ENCODE results near the gene BPNT1. TPM values are rescaled to one million over a fixed set of nuclear protein-coding genes. Genes with fewer than 3 reads are reported as not detected.

Gene BPNT1
- polyA plus RNA-seq, 1 donor from 2014 or later, result 47.2 TPM

DNA sequence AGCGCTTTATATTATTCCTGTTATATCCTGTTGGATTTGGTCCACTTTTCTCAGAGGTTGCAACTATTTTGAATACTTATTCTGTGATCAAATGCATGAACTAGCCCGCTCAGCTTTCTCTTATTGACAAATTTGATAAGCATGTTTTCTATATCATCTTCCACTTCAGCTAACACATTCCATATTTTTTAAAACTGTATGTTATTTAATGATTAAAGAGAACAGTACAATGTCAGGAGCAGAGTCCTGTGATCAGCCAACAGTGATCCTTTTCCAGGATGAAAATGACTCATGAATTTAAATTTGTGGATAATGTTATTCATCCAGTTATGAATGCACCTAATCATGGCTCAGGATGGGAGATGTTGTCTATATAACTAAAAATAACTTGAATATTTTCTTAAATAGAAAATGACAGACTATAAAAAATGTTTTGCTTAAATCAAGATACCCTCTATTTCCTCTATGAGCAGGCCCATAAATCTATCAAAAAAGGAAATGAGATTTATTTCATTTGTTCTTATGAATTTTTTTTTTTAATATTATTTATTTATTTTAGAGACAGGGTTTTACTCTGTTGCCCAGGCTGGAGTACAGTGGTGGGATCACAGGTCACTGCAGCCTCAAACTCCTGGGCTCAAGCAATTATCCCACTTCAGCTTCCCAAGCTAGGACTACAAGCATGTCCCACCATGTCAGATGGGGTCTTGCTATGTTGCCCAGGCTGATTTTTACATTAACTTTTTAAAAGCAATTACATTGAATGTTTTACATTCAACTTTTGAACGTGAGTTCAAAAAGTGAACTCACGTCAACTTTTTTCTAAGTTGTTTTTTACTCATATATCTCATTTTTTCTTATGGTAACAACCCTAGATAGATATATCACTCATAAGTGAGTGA lies 12.5 kb downstream of the BPNT1 start:
- no peak overlapping the region for H3K27ac ChIP-seq (ENCODE audit: low read length)

More for the DNA sequence above, 12.5 kb downstream of the BPNT1 start:
- H3F3A ChIP-seq (ENCODE audit: insufficient read depth, low read length, poor library complexity, severe bottlenecking), result no peaks in the 10 kb centered on the region
- H3K79me2 ChIP-seq (replicated peaks; ENCODE audit: insufficient read depth, low read length), result no peaks in the 10 kb centered on the region
- no peaks in the 10 kb centered on the region for H3K9me2 ChIP-seq (ENCODE audit: insufficient read depth, low read length)
- no peak overlapping the region for H3K9ac ChIP-seq (ENCODE audit: low read length)
- no peak overlapping the region for H3K4me3 ChIP-seq (ENCODE audit: low read length)
- no peak overlapping the region for H2AFZ ChIP-seq (ENCODE audit: low read depth, low read length)
- TF ChIP-seq SMC3 (conservative IDR thresholded peaks at IDR 0.05; ENCODE audit: poor library complexity), result no peak
- no peak for TF ChIP-seq CTCF (IDR thresholded peaks at IDR 0.05; ENCODE audit: poor library complexity, severe bottlenecking)
- no peak for TF ChIP-seq POLR2AphosphoS5 (IDR thresholded peaks at IDR 0.05)
- TF ChIP-seq RAD21 (conservative IDR thresholded peaks at IDR 0.05), result no peak
- no peak for TF ChIP-seq REST (IDR thresholded peaks at IDR 0.05; ENCODE audit: borderline replicate concordance)
- no peak for TF ChIP-seq EZH2 (IDR thresholded peaks at IDR 0.05; ENCODE audit: borderline replicate concordance, insufficient read depth, low read length, poor library complexity, severe bottlenecking)
- TF ChIP-seq TAF1 (IDR thresholded peaks at IDR 0.05; ENCODE audit: low read depth), result no peak
- TF ChIP-seq MXI1 (conservative IDR thresholded peaks at IDR 0.05; ENCODE audit: poor library complexity, severe bottlenecking), result no peak
- no peak for TF ChIP-seq EP300 (conservative IDR thresholded peaks at IDR 0.05; ENCODE audit: poor library complexity, severe bottlenecking)
- no peaks in the 10 kb centered on the region for H4K20me1 ChIP-seq (ENCODE audit: insufficient read depth)
- no peaks in the 10 kb centered on the region for H3K27me3 ChIP-seq (ENCODE audit: insufficient read depth, low read depth, low read length)
- H3K36me3 ChIP-seq (ENCODE audit: insufficient read depth, low read length), result peaks cover 4% of the 10 kb centered on the region
- H3K9me3 ChIP-seq (ENCODE audit: low read length), result no peaks in the 10 kb centered on the region
- no peak overlapping the region for H3K4me2 ChIP-seq (ENCODE audit: low read length)

Data from neural cell (in vitro differentiated cells).